Fibroblast of skin of scalp (primary cell): ENCODE data around the gene CCDC141.

Experiments
- DNase-seq: peaks from one replicate; pipeline ENCODE4 v3.0.0-alpha.2; 2013

CCDC141 gene

DNA sequence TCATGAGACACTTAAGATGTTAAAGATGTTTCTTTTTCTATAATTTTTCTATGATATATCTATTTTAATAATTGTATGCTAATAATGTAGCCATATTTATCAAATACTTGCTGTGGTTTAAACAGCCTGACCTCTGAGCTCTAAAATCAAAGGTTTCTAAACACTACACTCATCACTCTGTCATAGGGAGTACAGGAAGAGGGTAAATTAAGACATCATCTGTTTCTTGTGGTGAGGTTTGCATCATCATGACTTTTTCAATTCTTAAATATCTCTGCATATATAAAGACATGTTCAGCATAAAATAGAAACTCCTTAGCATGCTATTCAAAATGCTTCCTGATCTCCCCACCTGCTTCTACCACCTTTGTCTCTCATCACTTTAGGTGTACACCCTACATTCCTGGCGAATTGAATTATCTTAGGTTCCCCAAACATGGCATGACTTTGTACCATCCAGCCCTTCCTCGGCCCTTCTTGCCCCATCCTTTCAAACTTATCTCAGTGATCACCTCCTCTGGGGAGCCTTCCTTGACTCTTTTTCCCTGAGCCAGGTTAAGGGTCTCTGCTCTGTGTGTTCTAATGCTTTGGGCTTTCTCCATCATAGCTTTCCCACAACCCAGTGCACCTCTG is 137.4 kb downstream of the CCDC141 start:
- no peak for DNase-seq

GRCh38 chr2:178911039-178911438 is 138.9 kb downstream of the CCDC141 start:
- no peak for DNase-seq

DNA sequence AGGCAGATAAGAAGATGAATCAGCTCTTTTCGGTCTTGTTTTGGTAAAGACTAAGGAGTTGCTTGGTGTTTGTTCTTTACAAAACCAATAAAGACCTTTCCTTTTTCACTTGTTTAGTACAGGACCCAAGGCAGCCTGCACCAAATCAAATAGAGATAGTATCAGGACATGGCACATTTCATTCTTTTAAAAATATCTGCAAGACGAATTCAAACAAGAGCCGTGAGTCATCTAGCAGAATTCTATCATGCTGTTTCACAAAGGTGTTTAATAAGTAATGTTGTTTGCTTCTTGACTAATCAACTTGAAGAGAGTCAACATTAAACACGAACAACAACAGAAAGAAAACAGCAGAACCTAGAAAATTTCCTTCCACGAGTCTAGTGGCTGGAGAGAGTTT is 139.9 kb downstream of the CCDC141 start:
- no peak for DNase-seq

DNA sequence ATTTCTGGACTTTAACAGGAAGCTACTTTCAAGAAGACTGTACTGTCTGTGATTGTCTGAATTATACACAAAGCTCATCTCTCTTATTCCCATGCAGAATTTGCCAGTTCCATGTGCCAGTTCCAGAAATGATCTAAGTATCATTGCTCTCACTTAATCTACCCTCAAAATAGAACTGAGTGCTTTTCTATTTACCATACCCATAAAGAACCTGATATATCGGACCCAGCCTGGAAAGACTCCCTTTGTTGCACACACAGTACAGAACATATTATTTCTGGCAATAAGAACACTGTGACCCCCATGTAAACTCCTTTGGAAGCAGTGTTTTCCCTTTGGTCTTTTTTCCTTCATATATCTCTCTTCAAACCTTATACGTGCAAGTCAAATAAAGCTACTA is 140.4 kb downstream of the CCDC141 start:
- no peak for DNase-seq

DNA sequence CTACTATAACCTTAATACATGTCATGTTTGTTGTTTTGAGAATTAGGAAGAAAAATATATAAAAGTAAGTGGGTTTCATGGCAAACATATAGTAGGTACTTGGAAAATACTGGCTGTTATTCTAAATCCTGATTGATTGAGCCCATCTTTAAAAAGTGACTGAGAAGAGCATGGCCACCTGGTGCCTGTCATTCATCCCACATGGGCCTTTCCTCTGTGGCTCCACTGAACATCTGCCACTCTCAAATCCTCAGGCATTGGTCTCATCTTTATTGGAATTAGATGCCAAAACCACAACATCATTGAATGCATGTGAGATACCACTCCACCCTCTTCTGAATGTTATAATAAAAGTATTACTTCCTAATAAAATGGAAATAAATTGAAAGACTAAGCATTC is 141.1 kb downstream of the CCDC141 start:
- no peak for DNase-seq

DNA sequence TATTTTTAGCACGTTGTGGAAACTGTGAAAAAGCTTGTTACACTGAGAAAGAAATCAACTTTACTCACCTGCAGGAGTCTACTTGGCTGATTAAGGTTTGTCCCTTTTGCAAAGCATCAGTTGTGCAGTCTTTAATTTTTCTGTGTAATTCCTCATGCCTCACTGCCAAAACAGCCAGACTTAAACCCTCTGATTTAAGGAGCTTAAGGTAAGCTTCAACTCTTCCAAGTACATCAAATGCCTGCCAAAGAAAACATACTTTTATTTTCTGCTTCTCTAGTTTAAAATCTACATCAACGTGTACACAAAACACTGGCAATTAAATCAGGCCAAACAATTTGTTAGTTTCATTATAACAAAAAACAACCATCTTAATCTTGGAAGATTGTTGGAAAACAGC is 144.7 kb downstream of the CCDC141 start:
- no peak for DNase-seq

DNA sequence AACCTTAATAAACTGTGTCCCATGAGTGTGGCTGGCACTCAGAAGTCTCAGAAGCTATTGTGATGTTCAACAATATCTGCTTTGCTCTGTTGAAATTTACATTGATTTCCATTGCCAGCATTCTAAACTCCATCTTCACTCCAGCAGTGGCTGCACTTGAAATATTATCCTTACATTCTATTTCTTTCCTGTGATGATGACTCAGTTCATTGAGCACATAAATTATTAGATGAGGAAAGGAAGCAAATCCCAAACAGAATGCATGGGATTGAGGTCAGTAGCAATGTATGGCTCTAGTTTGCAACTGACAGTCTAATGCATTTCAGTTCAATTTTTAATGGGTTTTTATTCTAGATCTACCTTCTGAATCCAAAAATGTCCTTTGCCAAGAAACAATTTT is 150.3 kb downstream of the CCDC141 start:
- no peak for DNase-seq

DNA sequence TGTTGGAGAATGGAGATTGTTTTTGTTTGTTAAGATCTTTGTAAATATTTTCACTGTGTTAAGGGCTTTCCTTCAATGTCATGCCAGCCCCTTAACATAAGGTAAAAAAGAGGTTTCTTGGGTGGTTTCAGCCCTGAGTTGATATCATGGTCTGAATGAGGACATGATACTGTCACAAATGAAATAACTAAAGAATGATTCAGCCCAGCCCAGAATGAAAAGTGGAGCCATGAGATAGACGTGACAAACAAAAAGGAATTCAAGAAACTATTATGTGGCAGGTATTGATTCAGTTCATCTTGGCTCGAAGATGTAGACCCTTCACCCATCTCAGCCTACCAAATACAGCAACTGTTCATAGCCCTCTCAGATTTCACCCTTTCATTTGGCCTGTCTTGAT is 154.1 kb downstream of the CCDC141 start:
- DNase-seq = no peak

- no peak for DNase-seq
Measured at GRCh38 chr2:178895171-178895570, 154.8 kb downstream of the CCDC141 start.

- DNase-seq = no peak
Measured at GRCh38 chr2:178892751-178893625, 156.9 kb downstream of the CCDC141 start.

GRCh38 chr2:178891959-178892485 is 157.9 kb downstream of the CCDC141 start:
- no peak for DNase-seq

DNA sequence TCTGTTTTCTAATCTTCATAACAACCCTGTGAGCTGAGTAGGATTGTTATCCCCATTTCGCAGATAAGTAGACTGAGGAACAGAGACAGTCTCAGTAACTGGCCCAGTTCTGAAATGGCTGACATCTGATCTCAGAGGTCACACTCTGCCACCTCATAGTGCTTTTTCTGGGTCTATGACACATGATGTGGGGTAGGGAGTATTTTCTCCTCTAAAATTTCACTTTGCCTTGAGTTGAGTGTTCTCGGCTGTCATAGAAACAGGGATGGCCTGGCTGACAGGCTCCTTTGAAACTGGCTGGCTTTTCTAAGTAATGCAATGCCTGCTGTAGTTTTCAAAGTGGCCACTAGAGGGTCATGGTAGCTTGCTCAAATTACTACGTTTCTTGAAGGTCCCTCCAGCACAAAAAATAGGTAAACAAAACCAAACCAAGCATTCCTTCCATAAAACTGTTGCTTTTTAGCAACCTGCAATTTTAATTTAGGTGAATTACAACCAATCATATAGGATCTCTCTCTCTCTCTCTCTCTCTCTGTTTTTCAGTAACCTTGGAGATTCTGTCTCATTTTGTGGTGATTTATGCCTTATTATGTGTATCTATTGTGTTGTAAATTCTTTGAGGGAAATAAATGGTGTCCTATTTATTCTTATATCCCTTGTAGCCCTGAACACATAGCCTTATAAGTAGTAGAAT is 158.5 kb downstream of the CCDC141 start:
- DNase-seq = peak; percentile 64

- DNase-seq = no peak
Measured at GRCh38 chr2:178886006-178886405, 163.9 kb downstream of the CCDC141 start.

DNA sequence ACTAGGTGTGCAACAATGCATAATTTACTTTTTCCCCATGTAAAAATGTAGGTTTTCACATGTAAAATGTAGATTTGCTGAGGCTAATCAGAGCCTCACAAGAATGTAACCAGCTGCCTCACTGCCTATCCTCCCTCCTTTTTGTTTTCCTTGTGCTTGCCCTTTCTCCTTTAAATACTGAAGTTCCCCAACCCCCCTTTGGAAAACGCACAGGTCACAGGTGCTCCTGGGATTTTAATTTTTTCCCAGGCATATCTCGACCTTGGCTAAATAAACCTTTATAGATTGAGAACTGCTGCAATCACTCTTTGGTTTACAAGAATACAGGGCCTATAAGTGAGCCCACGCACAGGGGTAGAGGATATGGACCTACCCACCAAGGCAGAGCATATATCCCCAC is 165.5 kb downstream of the CCDC141 start:
- no peak for DNase-seq

- DNase-seq = no peak
Measured at GRCh38 chr2:178882666-178883440, 167.1 kb downstream of the CCDC141 start.

DNA sequence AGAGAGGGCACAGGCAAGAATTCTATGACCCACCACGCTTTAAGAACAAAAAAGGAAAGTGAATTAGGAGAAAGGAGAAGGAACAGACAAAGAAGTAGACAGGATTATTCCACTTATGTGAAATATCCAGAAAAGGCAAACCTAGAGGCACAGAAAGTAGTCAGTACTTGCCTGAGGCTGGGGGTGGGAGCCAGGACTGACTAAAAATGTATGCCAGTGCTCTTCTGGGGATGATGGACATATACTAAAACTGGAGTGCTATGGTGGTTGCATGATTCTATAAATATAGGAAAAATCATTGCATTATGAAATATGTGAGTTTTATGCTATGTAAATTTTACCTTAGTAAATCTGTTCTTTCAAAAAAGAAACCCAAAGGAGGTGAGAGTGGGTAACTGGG is 168.9 kb downstream of the CCDC141 start:
- no peak for DNase-seq

DNA sequence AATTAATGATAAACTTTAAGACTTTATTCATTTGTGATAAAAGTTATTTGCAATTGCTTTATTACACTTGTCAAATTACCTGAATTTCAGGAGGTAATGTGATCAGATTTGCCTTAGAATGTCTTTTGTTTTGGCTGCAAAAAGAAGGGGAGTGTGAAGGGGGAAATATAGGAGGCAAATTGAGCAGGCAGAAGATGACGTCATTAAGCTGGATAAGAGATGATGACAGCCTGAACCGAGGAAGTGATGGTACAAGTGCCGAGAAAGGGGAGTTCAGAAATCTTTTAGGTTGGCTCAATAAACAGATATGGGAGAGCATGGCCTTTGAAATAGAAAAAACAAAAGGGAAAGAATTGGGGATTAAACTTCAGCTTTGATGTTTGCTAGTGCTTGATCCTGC is 169.7 kb downstream of the CCDC141 start:
- DNase-seq = no peak

DNA sequence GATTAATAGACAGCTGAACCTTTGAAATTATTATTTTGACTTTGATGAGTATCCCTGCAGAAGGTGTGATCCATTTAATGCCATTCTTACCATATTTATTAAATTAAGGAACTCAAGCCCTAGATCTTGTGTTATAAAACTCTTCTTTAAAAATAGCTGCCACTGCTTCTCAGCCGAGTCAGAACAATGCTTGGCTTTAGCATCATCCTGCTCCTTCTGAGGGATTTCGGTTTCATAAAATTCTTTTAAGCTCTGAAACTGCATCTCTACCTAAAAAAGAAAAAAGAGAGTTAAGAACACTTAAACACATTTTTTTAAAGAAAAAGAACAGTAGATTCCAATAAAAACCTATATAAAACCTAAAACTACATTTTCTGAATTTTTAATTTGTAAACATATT is 172.1 kb downstream of the CCDC141 start:
- DNase-seq = no peak

GRCh38 chr2:178874529-178875240 is 175.3 kb downstream of the CCDC141 start:
- DNase-seq = no peak

- no peak for DNase-seq
Measured at GRCh38 chr2:178873912-178874311, 176.0 kb downstream of the CCDC141 start.

DNA sequence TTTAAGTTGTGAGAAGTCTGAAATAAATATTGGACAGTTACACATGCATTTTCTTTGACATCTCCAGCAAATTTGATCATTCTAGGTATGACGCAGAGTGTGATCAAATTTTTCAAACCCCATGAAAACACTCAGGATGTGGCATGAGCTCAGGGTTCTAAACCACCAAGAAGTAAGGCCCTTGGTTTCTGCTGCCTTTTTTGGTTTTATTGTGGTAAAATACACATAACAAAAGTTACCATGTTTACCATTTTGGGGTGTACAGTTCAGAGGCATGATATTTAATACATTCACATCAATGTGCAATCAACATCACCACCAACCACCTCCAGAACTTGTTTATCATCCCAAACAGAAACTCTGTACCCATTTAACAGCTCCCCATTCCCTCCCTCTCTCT is 178.4 kb downstream of the CCDC141 start:
- DNase-seq = no peak

- no peak for DNase-seq
Measured at GRCh38 chr2:178870703-178871102, 179.2 kb downstream of the CCDC141 start.
